Activated CD4-positive, alpha-beta T cell treated with anti-CD3 and anti-CD28 coated beads for 48 hours (primary cell): ENCODE data around the gene ARFRP1.

Experiments
- DNase-seq: peaks from one replicate; pipeline ENCODE4 v3.0.0-alpha.2; 2020

The ARFRP1 gene

GRCh38 chr20:63707558-63708300 lies at the start of gene ARFRP1, which contains the start of gene ZGPAT:
Gene ARFRP1 (minus strand): TSS chr20:63707976. CDS start chr20:63707091, 885 bp downstream.
Gene ZGPAT (plus strand): TSS chr20:63708039. CDS start chr20:63708581, 542 bp downstream.
- DNase-seq = peak; percentile 89

- no peak for DNase-seq
Observed at GRCh38 chr20:63756648-63756991, 48.8 kb upstream of the ARFRP1 start.

GRCh38 chr20:63755933-63756647 lies 48.3 kb upstream of the ARFRP1 start:
- DNase-seq = no peak

- DNase-seq = no peak
Observed at GRCh38 chr20:63754008-63754407, 46.2 kb upstream of the ARFRP1 start.

- DNase-seq = no peak
Observed at GRCh38 chr20:63753381-63753780, 45.6 kb upstream of the ARFRP1 start.

GRCh38 chr20:63752411-63753101 lies 44.8 kb upstream of the ARFRP1 start:
- no peak for DNase-seq

- DNase-seq = peak; percentile 51
Observed at GRCh38 chr20:63751471-63752271, 43.9 kb upstream of the ARFRP1 start.

- DNase-seq = peak; percentile 75
Observed at GRCh38 chr20:63750807-63751470, 43.2 kb upstream of the ARFRP1 start.

GRCh38 chr20:63749597-63750508 lies 42.1 kb upstream of the ARFRP1 start:
- DNase-seq = no peak

GRCh38 chr20:63748934-63749270 lies 41.1 kb upstream of the ARFRP1 start:
- no peak for DNase-seq

- no peak for DNase-seq
Observed at GRCh38 chr20:63748070-63748933, 40.5 kb upstream of the ARFRP1 start.

GRCh38 chr20:63747622-63748069 lies 39.9 kb upstream of the ARFRP1 start:
- DNase-seq = no peak

GRCh38 chr20:63746751-63747315 lies 39.1 kb upstream of the ARFRP1 start:
- no peak for DNase-seq

GRCh38 chr20:63745961-63746731 lies 38.4 kb upstream of the ARFRP1 start:
- no peak for DNase-seq

GRCh38 chr20:63745424-63745805 lies 37.6 kb upstream of the ARFRP1 start:
- DNase-seq = no peak

- no peak for DNase-seq
Observed at GRCh38 chr20:63744574-63745423, 37.0 kb upstream of the ARFRP1 start.

- DNase-seq = no peak
Observed at GRCh38 chr20:63744158-63744557, 36.4 kb upstream of the ARFRP1 start.
